ENCODE measurements around the gene SMCO2.

Gene SMCO2

GRCh38 chr12:27456618-27457017, 10.1 kb downstream of the SMCO2 start:
- DNase-seq = no peak

DNA sequence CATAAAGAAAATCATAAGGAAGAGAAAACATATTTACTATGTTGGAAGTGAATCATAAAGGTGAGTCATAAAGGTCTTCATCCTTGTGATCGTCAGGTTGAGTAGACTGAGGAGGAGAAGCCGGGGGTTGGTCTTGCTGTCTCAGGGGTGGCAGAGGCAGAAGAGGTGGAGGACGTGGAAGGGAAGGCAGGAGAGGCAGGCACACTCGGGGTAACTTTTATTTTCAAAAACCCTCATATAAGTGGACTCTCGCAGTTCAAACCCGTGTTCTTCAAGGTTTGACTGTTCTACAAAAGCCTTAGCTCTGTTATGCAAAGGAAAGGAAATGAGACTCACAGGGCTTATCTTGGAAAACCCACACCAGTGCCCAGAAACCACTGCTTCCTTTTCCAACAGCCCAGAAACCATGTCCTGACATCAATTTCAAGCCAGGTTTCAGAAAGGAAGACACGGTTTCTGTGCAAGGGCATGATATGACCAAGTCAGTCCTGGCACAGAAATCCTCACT, 14.0 kb downstream of the SMCO2 start:
- no peak for DNase-seq

- DNase-seq = no peak
These were observed 15.7 kb downstream of the SMCO2 start for GRCh38 chr12:27462151-27462694.

DNA sequence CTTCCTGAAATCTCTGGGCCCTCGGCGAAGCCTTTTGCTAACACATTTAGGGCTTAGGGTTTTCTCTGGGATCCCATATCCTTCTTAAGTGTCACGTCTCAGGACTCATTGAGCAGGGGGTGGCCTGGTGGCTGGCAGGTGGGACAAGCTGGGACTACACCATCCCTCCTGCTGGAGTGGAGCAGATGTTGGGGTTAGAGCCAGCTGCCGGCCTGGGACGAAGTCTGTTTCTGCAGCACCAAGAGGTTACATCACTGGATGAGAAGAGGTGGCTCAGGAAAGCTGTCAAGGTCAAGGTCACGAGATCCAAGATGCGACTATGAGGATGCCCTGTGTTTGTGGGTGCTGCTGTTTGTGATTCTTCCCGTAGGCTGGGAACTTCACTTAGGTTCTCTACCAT, 16.3 kb downstream of the SMCO2 start:
- no peak for DNase-seq

DNA sequence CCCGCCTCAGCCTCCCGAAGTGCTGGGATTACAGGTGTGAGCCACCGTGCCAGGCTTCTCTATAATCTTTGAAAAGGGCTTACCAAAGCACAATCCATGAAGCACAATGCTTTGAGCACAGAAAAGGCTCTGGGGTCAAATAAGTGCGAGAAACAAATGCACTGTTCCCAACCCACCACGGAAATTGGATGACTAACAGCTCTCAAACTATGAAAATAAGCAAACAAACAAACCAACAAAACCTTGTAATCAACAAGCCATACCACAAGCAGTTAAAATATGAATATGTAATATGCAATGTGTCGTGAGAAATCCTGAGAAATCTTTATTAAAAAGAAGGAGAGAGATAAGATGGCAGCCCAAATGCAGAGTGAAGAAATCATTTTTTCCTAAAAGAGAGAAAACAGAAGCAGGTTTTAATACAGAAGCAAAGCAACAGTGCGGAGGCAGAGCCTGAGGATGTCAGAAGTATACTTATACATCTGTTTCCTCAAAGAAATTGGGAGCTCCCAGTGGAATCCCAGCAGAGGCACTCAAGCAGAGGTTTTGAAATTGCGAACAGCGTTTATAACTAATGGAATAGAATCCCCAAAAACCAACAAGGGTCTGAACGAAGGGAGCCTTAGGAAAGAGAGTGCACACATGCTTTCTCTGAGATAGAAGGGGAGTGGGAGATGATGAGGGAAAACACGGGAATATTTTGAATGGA, 17.1 kb downstream of the SMCO2 start:
- DNase-seq = no peak

DNA sequence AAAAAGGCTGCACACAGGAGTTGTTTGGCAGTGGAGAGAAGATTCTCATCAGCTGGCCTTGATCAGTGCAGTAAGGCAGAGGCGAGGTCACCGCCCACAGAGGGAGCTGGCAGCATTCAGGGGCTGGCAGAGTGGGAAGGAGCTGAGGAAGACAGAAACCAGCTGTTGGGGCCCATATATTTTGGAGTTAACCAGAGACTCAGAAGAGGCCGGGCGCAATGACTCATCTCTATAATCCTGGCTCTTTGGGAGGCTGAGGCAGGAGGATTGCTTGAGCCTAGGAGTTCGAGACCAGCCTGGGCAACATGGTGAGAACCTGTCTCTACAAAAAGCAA, 17.7 kb downstream of the SMCO2 start:
- DNase-seq = no peak

- DNase-seq = no peak
These were observed 21.1 kb downstream of the SMCO2 start for GRCh38 chr12:27467641-27468040.

DNA sequence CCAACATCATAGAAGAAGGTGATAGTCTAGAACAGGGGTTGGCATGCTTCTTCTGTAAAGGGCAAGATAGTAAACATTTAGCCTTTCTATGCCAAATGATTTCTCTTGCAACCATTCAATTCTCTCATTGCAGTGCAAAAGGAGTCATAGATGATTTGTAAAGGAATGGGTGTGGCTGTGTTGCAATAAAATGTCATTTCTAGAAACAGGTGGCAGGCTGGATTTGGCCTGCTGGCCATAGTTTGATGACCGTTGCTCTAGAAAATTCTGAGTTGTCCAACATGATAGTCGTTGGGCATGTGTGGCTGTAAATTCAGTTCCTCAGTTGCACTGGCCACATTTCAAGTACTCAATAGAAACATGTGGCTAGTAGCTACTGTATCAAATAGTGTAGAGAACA, 21.7 kb downstream of the SMCO2 start:
- DNase-seq = no peak

DNA sequence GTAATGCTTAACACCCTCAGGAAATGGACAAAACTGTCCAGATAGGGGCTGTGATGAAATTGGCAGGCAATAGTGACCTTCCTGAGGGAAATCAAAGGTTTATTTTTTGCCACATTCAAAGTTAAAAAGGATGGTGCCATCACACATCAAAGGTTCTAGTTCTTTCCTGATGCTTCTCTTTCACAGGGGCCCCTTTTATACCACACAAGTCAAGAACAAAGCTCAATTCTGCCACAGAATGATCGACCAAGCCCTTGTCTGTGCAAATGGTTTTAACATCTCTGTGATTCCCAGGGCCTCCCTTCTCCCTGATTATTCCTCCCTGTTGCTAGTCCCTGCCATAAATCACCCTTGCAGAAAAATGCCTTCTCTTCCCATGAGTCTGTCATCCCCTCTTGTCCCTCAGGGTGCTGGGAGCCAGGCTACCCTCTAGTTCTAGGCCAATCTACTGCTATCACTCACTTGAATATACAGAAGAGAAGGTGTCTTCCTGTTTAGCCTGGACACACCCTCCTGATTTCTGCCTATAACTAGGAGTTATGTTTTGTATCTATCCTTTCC, 22.7 kb downstream of the SMCO2 start:
- DNase-seq = no peak

- DNase-seq = no peak
These were observed 26.1 kb downstream of the SMCO2 start for GRCh38 chr12:27472604-27473003.

DNA sequence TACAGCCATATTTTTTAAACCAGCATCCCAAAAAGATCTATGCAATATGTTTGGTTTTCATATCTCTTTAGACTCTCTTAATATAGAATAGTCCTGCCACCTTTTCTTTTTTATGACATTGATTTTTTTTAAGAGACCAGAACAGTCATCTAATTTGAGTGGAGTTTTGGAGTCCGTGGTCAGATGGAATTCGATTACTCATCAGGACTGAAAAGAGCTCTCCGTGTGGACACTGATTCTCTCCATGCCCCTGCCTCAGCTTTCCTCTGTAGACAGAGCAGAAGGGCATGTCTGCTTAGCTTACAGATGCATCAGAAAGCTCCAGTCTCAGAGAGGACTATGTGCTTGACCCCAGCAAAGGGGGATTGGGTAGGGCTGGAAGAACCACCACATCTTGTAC, 27.8 kb downstream of the SMCO2 start:
- DNase-seq = no peak

- DNase-seq = no peak
These were observed 30.5 kb downstream of the SMCO2 start for GRCh38 chr12:27477049-27477448.

DNA sequence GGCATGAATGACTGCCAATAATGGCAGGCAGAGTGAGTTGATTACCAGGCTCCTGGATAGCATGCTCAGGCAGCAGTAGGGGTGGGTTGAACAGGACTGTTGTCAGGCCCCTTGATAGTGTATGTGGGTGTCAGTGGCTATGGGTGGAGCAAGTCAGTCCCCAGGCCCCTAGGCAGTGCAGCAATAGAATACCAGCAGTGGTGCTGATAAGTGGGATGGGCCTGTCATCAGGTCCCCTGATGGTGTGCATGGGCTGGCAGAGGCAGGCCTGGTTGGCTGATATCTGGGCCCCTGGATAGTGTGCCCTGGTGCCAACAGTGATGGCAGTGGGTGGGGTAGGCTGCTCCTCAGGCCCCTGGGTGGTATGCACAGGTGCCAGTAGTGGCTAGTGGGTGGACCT, 32.4 kb downstream of the SMCO2 start:
- DNase-seq = no peak

DNA sequence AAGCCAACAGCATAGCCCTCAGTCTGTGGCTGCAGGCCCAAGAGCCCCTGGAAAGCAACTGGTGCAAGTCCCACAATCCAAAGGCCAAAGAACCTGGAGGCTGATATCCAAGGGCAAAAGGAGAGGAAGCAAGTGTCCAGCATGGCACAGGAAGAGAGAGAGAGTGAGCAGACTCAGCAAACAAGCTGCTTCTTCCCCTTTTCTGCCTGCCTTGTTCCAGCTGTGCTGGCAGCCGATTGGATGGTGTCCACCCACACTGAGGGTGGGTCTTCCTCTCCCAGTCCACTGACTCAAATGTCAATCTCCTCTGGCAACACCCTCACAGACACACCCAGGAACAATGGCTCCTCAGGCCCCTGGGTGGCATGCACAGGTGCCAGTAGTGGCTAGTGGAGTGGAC, 33.5 kb downstream of the SMCO2 start:
- no peak for DNase-seq

DNA sequence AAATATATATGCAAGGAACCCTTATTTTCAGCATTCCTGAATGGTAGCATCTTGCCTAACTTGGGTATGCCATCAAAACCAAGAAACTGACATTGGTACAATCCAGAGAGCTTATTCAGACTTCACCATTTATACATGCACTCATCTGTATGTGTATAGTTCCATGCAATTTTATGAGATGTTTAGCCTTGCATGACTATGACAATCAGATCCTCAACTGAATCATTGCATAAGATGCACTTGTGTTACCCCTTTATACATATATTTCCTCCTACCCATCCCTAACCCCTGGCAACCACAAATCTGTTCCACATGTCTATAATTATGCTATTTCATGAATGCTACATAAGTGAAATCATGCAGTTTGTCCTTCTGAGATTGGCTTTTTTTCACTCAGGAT, 40.4 kb downstream of the SMCO2 start:
- no peak for DNase-seq

- DNase-seq = no peak
These were observed 41.9 kb downstream of the SMCO2 start for GRCh38 chr12:27488479-27488878.

- no peak for DNase-seq
These were observed 44.7 kb downstream of the SMCO2 start for GRCh38 chr12:27491226-27491625.

GRCh38 chr12:27493260-27493940, 46.9 kb downstream of the SMCO2 start:
- DNase-seq = no peak

DNA sequence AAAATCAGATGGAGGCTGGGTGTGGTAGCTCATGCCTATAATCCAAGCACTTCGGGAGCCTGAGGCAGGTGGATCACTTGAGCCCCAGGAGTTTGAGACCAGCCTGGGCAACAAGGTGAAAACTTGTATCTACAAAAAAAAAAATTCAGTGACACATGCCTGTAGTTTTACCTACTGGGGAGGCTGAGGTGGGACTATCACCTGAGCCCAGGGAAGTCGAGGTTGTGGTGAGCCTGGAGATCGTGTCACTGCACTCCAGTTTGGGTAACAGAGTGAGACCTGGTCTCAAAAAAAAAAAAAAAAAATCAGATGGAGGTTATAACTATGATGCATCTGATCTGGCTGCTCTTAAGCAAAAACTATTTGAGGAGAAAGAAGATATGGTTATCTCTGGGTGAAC, 50.9 kb downstream of the SMCO2 start:
- DNase-seq = no peak

- no peak for DNase-seq
These were observed 51.6 kb downstream of the SMCO2 start for GRCh38 chr12:27498149-27498548.

- DNase-seq = no peak
These were observed 52.2 kb downstream of the SMCO2 start for GRCh38 chr12:27498761-27499160.

GRCh38 chr12:27499377-27499776, 52.8 kb downstream of the SMCO2 start:
- DNase-seq = no peak

DNA sequence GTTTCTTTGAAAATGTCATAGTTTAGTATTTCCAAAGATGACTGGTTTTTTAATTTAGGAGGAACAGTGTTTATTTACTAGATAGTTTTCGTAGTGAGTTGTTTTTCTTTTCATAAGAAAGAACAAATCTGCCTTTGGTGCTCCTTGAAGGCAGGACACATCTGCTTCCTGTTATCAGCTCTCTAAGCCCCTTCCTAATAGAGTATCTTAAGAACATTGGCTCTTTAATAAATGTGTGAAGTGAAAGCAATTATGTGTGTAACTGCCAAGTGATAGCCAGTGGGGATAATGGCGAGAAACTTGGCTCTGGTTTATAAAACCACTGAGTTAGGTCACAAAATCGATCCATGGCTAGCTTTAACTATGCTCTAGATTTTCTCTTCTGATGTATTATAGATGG, 54.0 kb downstream of the SMCO2 start:
- no peak for DNase-seq

GRCh38 chr12:27502021-27502435, 55.5 kb downstream of the SMCO2 start:
- DNase-seq = no peak
